Measurements from ENCODE around the gene CADPS. TPM values are rescaled to one million over a fixed set of nuclear protein-coding genes. Genes with fewer than 3 reads are reported as not detected.

CADPS gene
- total RNA-seq, 4 donors from 2014 or later, result 1.0 to 8.1 (median 2.0) TPM

DNA sequence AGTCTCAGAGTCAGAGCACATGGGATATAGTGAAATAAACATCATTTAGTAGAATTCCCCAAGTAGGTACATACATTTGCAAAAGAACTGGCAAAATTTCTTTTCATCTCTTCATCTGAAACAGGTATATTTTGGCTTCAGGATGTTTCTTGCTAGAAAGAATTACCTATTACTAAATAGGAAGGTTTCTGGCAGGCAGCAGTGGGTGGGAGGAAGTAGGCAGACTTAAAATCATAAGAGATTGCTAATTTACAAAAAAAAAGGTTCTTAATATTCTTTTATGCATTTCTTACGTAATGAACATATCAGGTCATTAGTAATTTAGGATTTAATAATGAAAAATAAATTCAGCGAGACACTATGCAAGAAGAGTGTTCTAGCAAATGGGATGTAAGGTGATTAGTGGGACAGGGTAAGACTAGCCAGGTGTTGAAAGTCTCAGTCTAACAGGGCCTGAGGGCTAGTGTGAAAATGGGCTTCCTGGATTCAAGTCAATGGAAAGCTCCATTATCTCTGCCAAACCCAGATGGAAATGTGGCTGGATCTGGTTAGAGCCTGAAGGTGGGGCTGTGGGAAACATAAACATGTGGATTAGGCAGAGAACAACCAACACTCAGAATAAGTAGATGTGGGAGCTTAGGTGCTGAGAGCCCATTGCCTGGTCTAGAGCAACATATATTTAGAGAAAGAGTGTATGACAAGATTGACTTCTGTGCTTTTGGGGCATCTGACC lies 374.5 kb downstream of the CADPS start:
- DNase-seq (ENCODE audit: extremely low spot score), result no peak
- Histone ChIP-seq H3K9me3 (no peaks in the 10 kb centered on the region), H3K36me3 (no peaks in the 10 kb centered on the region), H3K4me1 (peaks cover 0 to 3% (median 0%) of the 10 kb centered on the region in 4 donors), H3K27me3 (no peaks in the 10 kb centered on the region), H3K4me3 (no peak overlapping the region), H3K27ac (replicated peaks in 1 of 4) (no peak overlapping the region)
- WGBS, result 89% methylated on average over 2 of the region's 2 CpGs
- intact Hi-C loops (cut with DNase I), result no loop called here
- TF ChIP-seq POLR2A (IDR thresholded peaks at IDR 0.05; ENCODE audit: low read depth), result no peak
- TF ChIP-seq, protein P1, sequence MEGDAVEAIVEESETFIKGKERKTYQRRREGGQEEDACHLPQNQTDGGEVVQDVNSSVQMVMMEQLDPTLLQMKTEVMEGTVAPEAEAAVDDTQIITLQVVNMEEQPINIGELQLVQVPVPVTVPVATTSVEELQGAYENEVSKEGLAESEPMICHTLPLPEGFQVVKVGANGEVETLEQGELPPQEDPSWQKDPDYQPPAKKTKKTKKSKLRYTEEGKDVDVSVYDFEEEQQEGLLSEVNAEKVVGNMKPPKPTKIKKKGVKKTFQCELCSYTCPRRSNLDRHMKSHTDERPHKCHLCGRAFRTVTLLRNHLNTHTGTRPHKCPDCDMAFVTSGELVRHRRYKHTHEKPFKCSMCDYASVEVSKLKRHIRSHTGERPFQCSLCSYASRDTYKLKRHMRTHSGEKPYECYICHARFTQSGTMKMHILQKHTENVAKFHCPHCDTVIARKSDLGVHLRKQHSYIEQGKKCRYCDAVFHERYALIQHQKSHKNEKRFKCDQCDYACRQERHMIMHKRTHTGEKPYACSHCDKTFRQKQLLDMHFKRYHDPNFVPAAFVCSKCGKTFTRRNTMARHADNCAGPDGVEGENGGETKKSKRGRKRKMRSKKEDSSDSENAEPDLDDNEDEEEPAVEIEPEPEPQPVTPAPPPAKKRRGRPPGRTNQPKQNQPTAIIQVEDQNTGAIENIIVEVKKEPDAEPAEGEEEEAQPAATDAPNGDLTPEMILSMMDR (IDR thresholded peaks at IDR 0.05), result no peak

DNA sequence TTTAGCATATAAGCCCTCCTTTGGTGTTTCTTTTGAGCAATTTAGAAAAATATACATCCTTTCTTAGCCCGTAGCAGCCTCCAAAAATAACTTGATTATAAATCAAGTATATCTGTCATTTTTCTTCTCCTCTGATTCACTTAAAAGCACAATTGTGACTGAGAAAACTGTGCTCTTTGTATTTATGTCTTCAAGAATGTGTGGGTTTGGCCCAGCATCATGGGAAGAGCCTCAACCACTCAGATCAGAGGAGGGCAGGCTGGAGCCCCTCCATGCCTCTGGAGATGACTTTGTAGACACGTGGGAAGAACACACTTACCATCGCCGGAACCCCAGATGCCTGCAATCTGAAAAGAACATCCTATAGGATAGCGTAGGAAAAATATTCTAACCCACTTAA lies 378.1 kb downstream of the CADPS start:
- WGBS, result 76% methylated on average over 5 of the region's 5 CpGs
- Histone ChIP-seq H3K4me1 (no peaks in the 10 kb centered on the region), H3K27ac (replicated peaks in 1 of 4) (no peak overlapping the region), H3K36me3 (no peaks in the 10 kb centered on the region), H3K4me3 (no peak overlapping the region), H3K27me3 (no peaks in the 10 kb centered on the region), H3K9me3 (no peaks in the 10 kb centered on the region)
- intact Hi-C loops (cut with DNase I), result no loop called here
- no peak for DNase-seq (ENCODE audit: extremely low spot score)
- TF ChIP-seq EP300 (IDR thresholded peaks at IDR 0.05), result no peak
- no peak for TF ChIP-seq POLR2AphosphoS5 (IDR thresholded peaks at IDR 0.05)
- TF ChIP-seq, protein P1 (IDR thresholded peaks at IDR 0.05), result no peak
- no peak for TF ChIP-seq POLR2A (IDR thresholded peaks at IDR 0.05; ENCODE audit: low read depth)

DNA sequence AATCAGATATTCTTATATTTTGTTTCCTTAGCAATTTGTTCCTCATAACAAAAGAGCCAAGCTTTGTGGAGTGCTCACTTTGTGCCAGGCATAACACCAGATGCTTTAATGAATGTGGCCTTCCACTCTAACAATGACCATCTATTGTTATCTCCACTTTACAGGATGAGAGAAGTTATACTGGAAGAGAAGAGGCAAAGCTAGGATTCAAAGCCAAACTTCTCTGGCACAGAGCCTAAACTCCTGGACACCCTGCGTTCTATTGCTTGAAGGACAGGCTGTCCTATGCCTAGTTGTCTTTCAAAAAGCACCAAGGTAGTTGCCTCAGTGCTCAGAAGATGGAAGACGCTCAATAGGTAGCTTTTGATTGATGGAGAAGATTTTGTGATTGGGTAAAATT lies 378.7 kb downstream of the CADPS start:
- Histone ChIP-seq H3K36me3 (no peaks in the 10 kb centered on the region), H3K9me3 (no peaks in the 10 kb centered on the region), H3K4me3 (no peak overlapping the region), H3K27ac (replicated peaks in 1 of 4) (no peak overlapping the region), H3K4me1 (no peaks in the 10 kb centered on the region), H3K27me3 (no peaks in the 10 kb centered on the region)
- intact Hi-C loops (cut with DNase I), result no loop called here
- DNase-seq (ENCODE audit: extremely low spot score), result no peak
- TF ChIP-seq POLR2AphosphoS5 (IDR thresholded peaks at IDR 0.05), result no peak
- TF ChIP-seq, protein P1 (IDR thresholded peaks at IDR 0.05), result no peak
- TF ChIP-seq POLR2A (IDR thresholded peaks at IDR 0.05; ENCODE audit: low read depth), result no peak
- no peak for TF ChIP-seq EP300 (IDR thresholded peaks at IDR 0.05)
- WGBS, result 60% methylated on average over 2 of the region's 2 CpGs

DNA sequence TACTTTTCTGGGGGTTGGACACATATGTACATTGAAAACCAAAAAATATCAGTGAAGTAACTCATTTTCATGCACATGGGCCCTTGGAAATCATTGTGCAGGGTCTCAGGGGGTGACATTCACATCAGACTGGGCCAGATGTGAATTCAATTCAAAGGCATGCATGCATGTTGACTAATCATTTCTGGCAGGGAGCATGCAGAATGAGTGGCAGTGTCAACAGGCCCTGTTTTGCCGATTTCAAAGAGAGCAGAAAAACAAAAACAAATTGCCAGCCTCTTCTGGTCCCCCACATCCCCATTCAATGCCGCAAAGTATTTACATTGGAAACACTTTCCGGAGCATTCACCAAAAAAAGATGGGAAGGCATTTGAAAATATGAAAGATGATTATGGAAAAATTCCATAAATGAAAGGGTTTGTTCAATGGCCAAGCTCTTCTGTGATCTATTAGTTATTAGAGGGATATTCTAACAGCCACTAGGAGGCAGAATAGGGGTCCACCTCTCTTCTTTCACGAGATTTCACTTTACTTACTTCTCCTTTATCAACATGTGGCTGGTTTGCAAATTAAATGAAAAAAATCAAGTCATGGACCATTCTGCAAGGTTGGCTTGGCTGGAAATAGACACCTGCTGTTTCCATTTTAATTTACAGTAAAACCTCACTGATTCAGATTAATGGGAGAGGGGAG lies 382.0 kb downstream of the CADPS start:
- WGBS, result 65% methylated on average over 4 of the region's 4 CpGs
- Histone ChIP-seq H3K36me3 (no peaks in the 10 kb centered on the region), H3K27ac (replicated peaks in 1 of 4) (no peak overlapping the region), H3K9me3 (no peaks in the 10 kb centered on the region), H3K4me3 (no peak overlapping the region), H3K27me3 (no peaks in the 10 kb centered on the region), H3K4me1 (no peaks in the 10 kb centered on the region)
- intact Hi-C loops (cut with DNase I), result no loop called here
- TF ChIP-seq POLR2A (IDR thresholded peaks at IDR 0.05; ENCODE audit: low read depth) (no peak), POLR2AphosphoS5 (IDR thresholded peaks at IDR 0.05) (no peak), EP300 (IDR thresholded peaks at IDR 0.05) (no peak)
- TF ChIP-seq, protein P1 (IDR thresholded peaks at IDR 0.05), result no peak
- DNase-seq (ENCODE audit: extremely low spot score), result no peak
